NOMO-1 (cell line): Measurements from ENCODE around the gene SUPT4H1.

Source experiments
- DNase-seq, 2 experiments: peaks; one replicate each; lab custom pipeline; 2025; ENCODE audit not compliant: unreplicated experiment in 2 of 2; lab: John Stamatoyannopoulos, UW

Gene SUPT4H1

GRCh38 chr17:58308173-58308984 is 43.6 kb downstream of the SUPT4H1 start:
- no peak for DNase-seq

- DNase-seq, result no peak
Measured at GRCh38 chr17:58307468-58308172, 44.4 kb downstream of the SUPT4H1 start.

- DNase-seq, result no peak
Measured at GRCh38 chr17:58306131-58306951, 45.7 kb downstream of the SUPT4H1 start.

- no peak for DNase-seq
Measured at GRCh38 chr17:58305626-58306025, 46.4 kb downstream of the SUPT4H1 start.

GRCh38 chr17:58304750-58305486 is 47.1 kb downstream of the SUPT4H1 start:
- no peak for DNase-seq

GRCh38 chr17:58303971-58304749 is 47.8 kb downstream of the SUPT4H1 start:
- DNase-seq, result peak; percentile 63 to 81

GRCh38 chr17:58302919-58303585 is 48.9 kb downstream of the SUPT4H1 start:
- no peak for DNase-seq

- no peak for DNase-seq
Measured at GRCh38 chr17:58302171-58302918, 49.7 kb downstream of the SUPT4H1 start.

GRCh38 chr17:58301504-58302150 is 50.4 kb downstream of the SUPT4H1 start:
- no peak for DNase-seq

- DNase-seq, result no peak
Measured at GRCh38 chr17:58300336-58300735, 51.7 kb downstream of the SUPT4H1 start.
